Measurements from ENCODE around the gene SYNGAP1. TPM values are rescaled to one million over a fixed set of nuclear protein-coding genes. Genes with fewer than 3 reads are reported as not detected.

Gene SYNGAP1
- total and polyA plus RNA-seq, 2 of the 4 experiments (the other 2 are of a cell fraction), result 1.4 to 17.0 TPM

DNA sequence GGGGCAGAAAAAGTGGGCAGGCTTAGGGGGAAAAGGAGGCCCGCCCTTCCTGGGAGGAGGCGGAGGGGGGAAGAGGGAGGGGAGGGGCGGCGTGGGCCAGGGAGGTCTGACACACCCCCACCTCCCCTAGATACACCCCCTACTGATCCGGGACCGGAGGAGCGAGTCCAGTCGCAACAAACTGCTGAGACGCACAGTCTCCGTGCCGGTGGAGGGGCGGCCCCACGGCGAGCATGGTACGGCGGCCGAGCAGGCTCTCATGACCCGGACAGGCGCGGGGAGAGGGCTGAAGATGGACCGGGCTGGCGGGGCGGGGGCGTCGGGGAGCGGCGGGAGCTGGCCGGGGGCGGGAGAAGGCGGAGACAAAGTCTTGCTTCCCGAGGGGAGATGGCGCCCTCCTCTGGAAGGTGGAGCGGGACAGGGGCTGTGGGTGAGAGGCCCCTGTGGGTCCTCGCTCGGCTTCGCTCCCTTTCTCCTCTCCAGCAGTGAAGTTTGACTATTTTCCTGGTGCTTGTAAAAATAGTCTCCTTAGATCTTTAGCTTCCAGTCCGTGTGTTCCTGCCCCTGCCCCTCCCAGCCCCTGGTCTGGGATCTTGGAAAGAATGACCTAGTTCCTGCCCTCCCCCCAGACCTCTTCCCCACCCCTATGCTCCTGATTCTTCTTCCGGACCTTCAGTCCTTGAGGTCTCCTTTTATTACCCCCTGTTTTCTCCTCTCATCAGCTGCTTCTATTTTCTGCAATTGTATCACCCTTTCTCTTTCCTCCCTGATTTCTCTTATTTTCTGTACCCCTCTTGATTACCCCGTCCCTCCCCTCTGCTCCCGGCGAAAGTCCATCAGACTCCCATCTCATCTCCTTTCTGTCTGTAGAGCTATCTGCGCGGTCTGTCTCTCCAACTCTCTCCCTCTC, 6.1 kb downstream of the SYNGAP1 start:
- dilution Hi-C loops (cut with HindIII; ENCODE audit: low sequenced_read_pairs, unreplicated experiment), result no loop called here
- Histone ChIP-seq H3K79me1 (ENCODE audit: low read depth in 1 of 2, low read length in 2 of 2) (peaks cover 30 to 92% of the 10 kb centered on the region in 2 experiments), H3K4me2 (ENCODE audit: low read depth, low read length) (peak overlapping the region; percentile 86), H2AK9ac (replicated peaks; ENCODE audit: low read depth, low read length, poor library complexity) (peak overlapping the region; percentile 99), H3K23ac (ENCODE audit: low read depth, low read length) (peak overlapping the region; percentile 85), H2BK15ac (ENCODE audit: low read depth, low read length) (no peak overlapping the region), H3K9me1 (ENCODE audit: insufficient read depth, low read length) (peaks cover 31% of the 10 kb centered on the region), H3K4ac (ENCODE audit: low read depth, low read length) (peak overlapping the region; percentile 92), H3K56ac (ENCODE audit: extremely low read depth, insufficient read depth, low read length) (peak overlapping the region; percentile 96), H4K20me1 (ENCODE audit: insufficient read depth, low read length) (peaks cover 30% of the 10 kb centered on the region), H3K18ac (ENCODE audit: low read depth, low read length) (peak overlapping the region; percentile 48), H3K4me1 (ENCODE audit: control insufficient read depth, insufficient read depth, low read length) (peaks cover 35% of the 10 kb centered on the region), H3K4me3 (ENCODE audit: insufficient read depth, low read depth, low read length) (peak overlapping the region; percentile 56), H2AK5ac (ENCODE audit: low read depth, low read length) (0 out of 2 replicates have a peak overlapping the region, but pooled peaks have one; percentile 35), H3K9me3 (ENCODE audit: control insufficient read depth, insufficient read depth, low read length) (no peaks in the 10 kb centered on the region), H2BK20ac (ENCODE audit: low read depth, low read length) (no peak overlapping the region), H3K14ac (replicated peaks; ENCODE audit: low read depth, low read length) (peak overlapping the region; percentile 85), H3K36me3 (ENCODE audit: control insufficient read depth, insufficient read depth, low read length) (peaks cover 17% of the 10 kb centered on the region), H3K27me3 (ENCODE audit: control insufficient read depth, insufficient read depth, low read length) (no peaks in the 10 kb centered on the region), H2AFZ (replicated peaks; ENCODE audit: low read length, poor library complexity) (peak overlapping the region; percentile 92), H3K27ac (ENCODE audit: insufficient read depth, low read length) (peak overlapping the region; percentile 91), H3K9ac (ENCODE audit: low read depth, low read length) (peak overlapping the region; percentile 89), H4K5ac (ENCODE audit: low read depth, low read length) (peak overlapping the region; percentile 62), H2BK120ac (ENCODE audit: low read depth, low read length) (peak overlapping the region; percentile 81), H4K8ac (ENCODE audit: low read depth in 2 of 2, low read length in 2 of 2) (peak overlapping the region; percentile 94 to 99; a peak in 2 of 4 replicates), H2BK5ac (ENCODE audit: low read depth, low read length, poor library complexity, severe bottlenecking) (peak overlapping the region; percentile 93), H4K91ac (ENCODE audit: insufficient read depth, low read depth, low read length) (peak overlapping the region; percentile 74)
- peak; percentile 78 for TF ChIP-seq RAD21 (IDR thresholded peaks at IDR 0.05; ENCODE audit: low read length)
- TF ChIP-seq MXI1 (IDR thresholded peaks at IDR 0.05; ENCODE audit: borderline replicate concordance, low read depth, low read length), result peak; percentile 28; the same call in 1 of the 2 replicates
- TF ChIP-seq, protein P1, sequence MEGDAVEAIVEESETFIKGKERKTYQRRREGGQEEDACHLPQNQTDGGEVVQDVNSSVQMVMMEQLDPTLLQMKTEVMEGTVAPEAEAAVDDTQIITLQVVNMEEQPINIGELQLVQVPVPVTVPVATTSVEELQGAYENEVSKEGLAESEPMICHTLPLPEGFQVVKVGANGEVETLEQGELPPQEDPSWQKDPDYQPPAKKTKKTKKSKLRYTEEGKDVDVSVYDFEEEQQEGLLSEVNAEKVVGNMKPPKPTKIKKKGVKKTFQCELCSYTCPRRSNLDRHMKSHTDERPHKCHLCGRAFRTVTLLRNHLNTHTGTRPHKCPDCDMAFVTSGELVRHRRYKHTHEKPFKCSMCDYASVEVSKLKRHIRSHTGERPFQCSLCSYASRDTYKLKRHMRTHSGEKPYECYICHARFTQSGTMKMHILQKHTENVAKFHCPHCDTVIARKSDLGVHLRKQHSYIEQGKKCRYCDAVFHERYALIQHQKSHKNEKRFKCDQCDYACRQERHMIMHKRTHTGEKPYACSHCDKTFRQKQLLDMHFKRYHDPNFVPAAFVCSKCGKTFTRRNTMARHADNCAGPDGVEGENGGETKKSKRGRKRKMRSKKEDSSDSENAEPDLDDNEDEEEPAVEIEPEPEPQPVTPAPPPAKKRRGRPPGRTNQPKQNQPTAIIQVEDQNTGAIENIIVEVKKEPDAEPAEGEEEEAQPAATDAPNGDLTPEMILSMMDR (conservative IDR thresholded peaks at IDR 0.05; ENCODE audit: low read depth, low read length), result peak; percentile 68
- TF ChIP-seq SMC3 (IDR thresholded peaks at IDR 0.05; ENCODE audit: low read depth, low read length), result peak; percentile 49
- peak; percentile 85; the same call in 1 of the 2 replicates for TF ChIP-seq MAZ (IDR thresholded peaks at IDR 0.05; ENCODE audit: borderline replicate concordance, low read depth, low read length)
- TF ChIP-seq POLR2A (IDR thresholded peaks at IDR 0.05; ENCODE audit: low read depth, low read length), result peak; percentile 47; the same call in 1 of the 2 replicates
- no peak for TF ChIP-seq BHLHE40 (IDR thresholded peaks at IDR 0.05; ENCODE audit: low read depth, low read length)
- no peak for TF ChIP-seq RFX5 (IDR thresholded peaks at IDR 0.05; ENCODE audit: low read depth, low read length)
- DNase-seq (peak; percentile 75), ATAC-seq (ENCODE audit: low read depth) (peak; percentile 73)
- in situ Hi-C loops (cut with MboI; ENCODE audit: low sequenced_read_pairs), result no loop called here
- intact Hi-C loops (cut with micrococcal nuclease), result loop anchor here (1.0 kb wide), 1 partner anchor 35 kb away; the partner anchor contains the start of gene KIFC1
- ChIA-PET POLR2A (ENCODE audit: unreplicated experiment) (interaction anchor here (0.5 to 0.6 kb wide), 3 partner anchors 16 to 1312 kb away, joined by 3 to 19 read pairs (median 9); no protein-coding TSS in a partner anchor), CTCF (interaction anchor here (0.6 to 1.4 kb wide), 4 partner anchors 10 to 41 kb away, joined by 3 read pairs; no protein-coding TSS in a partner anchor)
- whole genome bisulfite sequencing, 2 experiments (ENCODE audit: extremely low coverage in 2 of 2, insufficient read length in 1 of 2), result 2% methylated on average over 9 of the region's 43 CpGs; no CpG with 5 or more reads in 1 of the 2 experiments
- no TSS peak for BruUV-seq (replicated peaks)
